Measurements from ENCODE around the gene MAP2K4.

DNA sequence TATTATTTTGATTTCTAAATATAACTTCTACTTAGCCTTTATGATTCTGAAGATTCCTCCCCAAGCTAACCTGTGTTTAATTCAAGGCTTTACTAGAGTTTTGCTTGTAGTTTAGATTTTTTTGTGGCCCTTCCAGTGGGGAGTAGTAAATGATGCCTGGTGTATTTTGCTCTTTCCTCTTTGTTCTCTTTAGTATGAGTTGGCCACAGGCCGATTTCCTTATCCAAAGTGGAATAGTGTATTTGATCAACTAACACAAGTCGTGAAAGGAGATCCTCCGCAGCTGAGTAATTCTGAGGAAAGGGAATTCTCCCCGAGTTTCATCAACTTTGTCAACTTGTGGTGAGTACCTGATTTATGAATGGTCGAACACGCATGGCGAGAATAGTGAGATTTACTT lies 108.3 kb downstream of the MAP2K4 start:
- TF ChIP-seq POLR2A (IDR thresholded peaks at IDR 0.05), result no peak
- TF ChIP-seq, protein P1, sequence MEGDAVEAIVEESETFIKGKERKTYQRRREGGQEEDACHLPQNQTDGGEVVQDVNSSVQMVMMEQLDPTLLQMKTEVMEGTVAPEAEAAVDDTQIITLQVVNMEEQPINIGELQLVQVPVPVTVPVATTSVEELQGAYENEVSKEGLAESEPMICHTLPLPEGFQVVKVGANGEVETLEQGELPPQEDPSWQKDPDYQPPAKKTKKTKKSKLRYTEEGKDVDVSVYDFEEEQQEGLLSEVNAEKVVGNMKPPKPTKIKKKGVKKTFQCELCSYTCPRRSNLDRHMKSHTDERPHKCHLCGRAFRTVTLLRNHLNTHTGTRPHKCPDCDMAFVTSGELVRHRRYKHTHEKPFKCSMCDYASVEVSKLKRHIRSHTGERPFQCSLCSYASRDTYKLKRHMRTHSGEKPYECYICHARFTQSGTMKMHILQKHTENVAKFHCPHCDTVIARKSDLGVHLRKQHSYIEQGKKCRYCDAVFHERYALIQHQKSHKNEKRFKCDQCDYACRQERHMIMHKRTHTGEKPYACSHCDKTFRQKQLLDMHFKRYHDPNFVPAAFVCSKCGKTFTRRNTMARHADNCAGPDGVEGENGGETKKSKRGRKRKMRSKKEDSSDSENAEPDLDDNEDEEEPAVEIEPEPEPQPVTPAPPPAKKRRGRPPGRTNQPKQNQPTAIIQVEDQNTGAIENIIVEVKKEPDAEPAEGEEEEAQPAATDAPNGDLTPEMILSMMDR (IDR thresholded peaks at IDR 0.05 in 8 of 11, conservative IDR thresholded peaks at IDR 0.05 in 3 of 11), result no peak

All from spleen (tissue), 7 donors.